Activated naive CD8-positive, alpha-beta T cell treated with anti-CD3 and anti-CD28 coated beads, Interleukin-2, amount 50 U/mL, for 24 hours (primary cell): ENCODE data around the gene MBD5.

Source experiments
- ATAC-seq: fragments of 150-1000 bp; cut with Tn5 transposase; one replicate; pipeline ENCODE4 v1.10.0; 2021
- DNase-seq: peaks from one replicate; pipeline ENCODE4 v3.0.0; 2021
- H3K27ac Mint-ChIP-seq: one replicate; pipeline ENCODE4 v1.8.0; 2021; ENCODE audit warnings: mild to moderate bottlenecking, mixed read lengths
- H3K27me3 Mint-ChIP-seq: one replicate; pipeline ENCODE4 v1.8.0; 2021; ENCODE audit warnings: mixed read lengths
- H3K36me3 Mint-ChIP-seq: one replicate; pipeline ENCODE4 v1.8.0; 2021; ENCODE audit warnings: low read depth, mixed read lengths
- H3K4me1 Mint-ChIP-seq: one replicate; pipeline ENCODE4 v1.8.0; 2021; ENCODE audit warnings: mixed read lengths
- H3K4me3 Mint-ChIP-seq: one replicate; pipeline ENCODE4 v1.8.0; 2021; ENCODE audit warnings: mild to moderate bottlenecking, moderate library complexity, mixed read lengths
- H3K9me3 Mint-ChIP-seq: one replicate; pipeline ENCODE4 v1.8.0; 2021; ENCODE audit warnings: mixed read lengths

The MBD5 gene

DNA sequence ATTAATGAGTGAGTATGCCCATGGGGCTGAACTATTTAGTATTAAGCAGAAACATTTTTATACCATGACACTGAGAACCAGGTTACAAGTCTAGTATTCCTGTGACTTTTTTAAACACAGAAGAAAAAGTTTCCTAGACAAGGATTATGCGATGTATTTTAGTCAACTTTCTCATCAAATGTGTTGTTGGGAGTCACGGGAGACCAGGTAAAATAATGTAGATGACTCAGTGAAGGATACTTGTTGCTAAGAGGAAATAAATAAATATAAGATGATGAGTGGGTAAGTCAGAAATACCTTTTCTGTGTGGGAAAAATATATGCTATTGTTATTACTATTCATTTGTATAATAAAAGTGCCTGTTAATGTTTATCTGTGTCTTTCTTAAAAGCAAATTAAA is 23.4 kb downstream of the MBD5 start:
- ATAC-seq (no peak), DNase-seq (no peak)
- no peaks in the 10 kb centered on the region for H3K27me3 Mint-ChIP-seq
- no peak overlapping the region for H3K27ac Mint-ChIP-seq
- H3K36me3 Mint-ChIP-seq: no peaks in the 10 kb centered on the region
- H3K4me3 Mint-ChIP-seq: no peak overlapping the region
- no peaks in the 10 kb centered on the region for H3K9me3 Mint-ChIP-seq
- H3K4me1 Mint-ChIP-seq: peaks cover 39% of the 10 kb centered on the region

DNA sequence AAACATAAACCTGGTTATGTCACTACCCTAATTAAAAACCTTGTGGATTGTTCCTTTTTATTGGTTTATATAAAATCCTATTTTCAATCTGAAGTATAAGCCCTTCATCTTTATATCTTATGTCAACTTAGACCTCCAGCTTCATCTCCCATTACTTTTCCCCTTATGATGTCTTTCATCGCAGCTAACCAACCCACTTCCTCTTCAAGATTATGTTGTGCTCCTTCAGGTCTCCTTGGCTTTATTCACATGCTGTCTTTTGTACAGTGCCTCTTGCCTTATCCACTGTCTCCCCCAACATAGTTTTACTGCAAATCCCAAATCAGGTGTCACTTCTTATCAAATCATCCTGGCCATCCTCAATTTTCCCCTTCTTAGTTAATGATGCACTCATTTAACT is 25.9 kb downstream of the MBD5 start:
- H3K4me3 Mint-ChIP-seq: no peak overlapping the region
- peaks cover 52% of the 10 kb centered on the region for H3K4me1 Mint-ChIP-seq
- ATAC-seq (no peak), DNase-seq (no peak)
- H3K36me3 Mint-ChIP-seq: no peaks in the 10 kb centered on the region
- H3K27ac Mint-ChIP-seq: no peak overlapping the region
- no peaks in the 10 kb centered on the region for H3K9me3 Mint-ChIP-seq
- no peaks in the 10 kb centered on the region for H3K27me3 Mint-ChIP-seq

DNA sequence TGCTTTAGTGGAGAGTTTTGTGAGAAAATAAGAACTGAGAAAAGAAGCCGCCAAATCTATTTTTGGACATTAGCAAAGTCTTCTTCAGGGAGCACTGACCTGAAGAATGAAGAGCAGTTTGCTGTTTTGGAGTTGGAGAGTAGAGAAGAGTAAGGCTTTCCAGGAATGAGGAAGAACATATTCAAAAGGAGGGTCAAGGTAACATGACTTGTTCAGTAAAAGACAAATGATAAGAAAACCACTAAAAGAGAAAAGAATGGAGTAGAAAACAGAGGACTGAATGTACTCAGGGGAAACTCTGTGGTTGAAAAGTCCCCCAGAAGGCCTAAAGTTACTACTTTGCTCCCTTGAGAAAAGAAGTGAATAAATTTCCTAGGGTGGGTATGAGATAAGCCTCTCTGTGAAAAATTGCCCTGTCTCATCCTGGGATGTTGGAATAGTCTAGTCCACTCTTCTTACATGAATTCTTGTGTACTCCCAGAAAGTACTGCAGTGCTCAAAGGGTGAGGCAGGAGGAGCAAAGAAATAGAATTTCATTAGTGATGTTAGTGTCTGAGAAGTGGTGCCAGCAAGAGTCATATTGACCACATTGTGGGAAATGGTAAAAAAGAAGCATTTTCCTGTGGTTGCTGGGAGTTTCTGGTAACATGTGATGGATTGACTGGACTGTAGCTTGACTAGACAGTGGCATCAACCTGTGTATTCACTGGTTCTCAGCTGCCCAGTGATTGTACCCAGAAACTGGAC is 27.8 kb downstream of the MBD5 start:
- peaks cover 4% of the 10 kb centered on the region for H3K9me3 Mint-ChIP-seq
- peak overlapping the region; percentile 67 for H3K27ac Mint-ChIP-seq
- peak; percentile 61 for ATAC-seq
- peaks cover 5% of the 10 kb centered on the region for H3K36me3 Mint-ChIP-seq
- no peak overlapping the region for H3K4me3 Mint-ChIP-seq
- no peaks in the 10 kb centered on the region for H3K27me3 Mint-ChIP-seq
- peaks cover 50% of the 10 kb centered on the region for H3K4me1 Mint-ChIP-seq
- no peak for DNase-seq

DNA sequence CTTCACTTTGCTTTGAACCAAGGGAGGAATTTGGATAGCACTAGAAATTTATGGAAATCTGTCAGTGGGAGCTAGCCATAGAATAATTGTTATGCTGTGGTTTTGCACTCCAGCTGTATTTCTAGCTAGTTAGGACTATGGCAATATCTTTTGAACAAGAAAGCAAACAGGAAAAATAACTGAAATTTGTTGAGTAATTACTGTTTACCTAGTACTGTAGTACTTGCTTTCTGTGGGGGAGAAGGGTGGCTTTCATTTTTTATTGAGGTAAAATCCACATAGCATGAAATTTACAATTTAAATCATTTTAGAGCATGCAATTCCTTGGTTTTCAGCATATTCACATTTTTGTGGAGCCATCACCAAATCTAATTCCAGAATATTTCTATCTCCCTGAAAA is 28.4 kb downstream of the MBD5 start:
- no peak for ATAC-seq
- peaks cover 50% of the 10 kb centered on the region for H3K4me1 Mint-ChIP-seq
- peaks cover 4% of the 10 kb centered on the region for H3K9me3 Mint-ChIP-seq
- peaks cover 9% of the 10 kb centered on the region for H3K36me3 Mint-ChIP-seq
- no peak for DNase-seq
- no peak overlapping the region for H3K27ac Mint-ChIP-seq
- no peaks in the 10 kb centered on the region for H3K27me3 Mint-ChIP-seq
- H3K4me3 Mint-ChIP-seq: no peak overlapping the region

DNA sequence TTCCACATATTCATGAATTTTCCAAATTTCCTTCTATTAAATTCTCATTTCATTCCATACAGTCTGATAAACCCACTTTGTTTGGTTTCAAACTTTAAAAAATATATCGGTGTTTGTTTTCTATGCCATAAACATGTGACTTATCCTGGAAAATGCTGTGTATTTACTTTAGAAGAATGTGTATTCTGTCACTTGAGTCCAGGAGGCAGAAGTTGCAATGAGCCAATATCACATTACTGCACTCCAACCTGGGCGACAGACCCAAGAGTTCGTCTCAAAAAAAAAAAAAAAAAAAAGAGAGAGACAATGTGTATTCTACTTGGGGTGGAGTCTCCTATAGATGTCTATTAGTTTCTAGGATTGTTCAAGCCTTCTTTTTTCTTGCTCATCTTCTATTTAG is 31.8 kb downstream of the MBD5 start:
- DNase-seq (no peak), ATAC-seq (no peak)
- peaks cover 4% of the 10 kb centered on the region for H3K9me3 Mint-ChIP-seq
- H3K4me3 Mint-ChIP-seq: no peak overlapping the region
- H3K36me3 Mint-ChIP-seq: peaks cover 13% of the 10 kb centered on the region
- no peak overlapping the region for H3K27ac Mint-ChIP-seq
- H3K27me3 Mint-ChIP-seq: no peaks in the 10 kb centered on the region
- H3K4me1 Mint-ChIP-seq: peaks cover 36% of the 10 kb centered on the region

DNA sequence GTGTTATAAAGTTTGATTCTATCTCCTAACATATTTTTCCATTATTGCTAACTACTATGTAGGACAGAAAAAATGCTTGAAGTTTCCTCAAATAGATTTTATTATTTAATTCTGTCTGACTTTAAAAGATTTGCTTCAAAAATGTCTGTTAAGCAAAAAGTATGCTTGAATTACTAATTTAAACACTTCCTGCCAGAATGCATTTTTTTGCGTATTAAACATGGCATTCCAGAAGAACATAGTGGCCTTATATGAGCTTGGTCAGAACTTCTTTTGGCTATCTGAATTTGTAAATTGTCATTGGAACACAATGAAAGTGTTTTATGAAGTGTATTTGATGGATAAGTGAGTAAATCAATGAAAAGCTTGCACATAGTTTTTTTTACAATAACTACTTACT is 37.8 kb downstream of the MBD5 start:
- Mint-ChIP-seq H3K9me3 (no peaks in the 10 kb centered on the region), H3K4me3 (no peak overlapping the region), H3K27me3 (no peaks in the 10 kb centered on the region), H3K4me1 (peaks cover 2% of the 10 kb centered on the region), H3K36me3 (peaks cover 8% of the 10 kb centered on the region), H3K27ac (no peak overlapping the region)
- ATAC-seq (no peak), DNase-seq (no peak)

DNA sequence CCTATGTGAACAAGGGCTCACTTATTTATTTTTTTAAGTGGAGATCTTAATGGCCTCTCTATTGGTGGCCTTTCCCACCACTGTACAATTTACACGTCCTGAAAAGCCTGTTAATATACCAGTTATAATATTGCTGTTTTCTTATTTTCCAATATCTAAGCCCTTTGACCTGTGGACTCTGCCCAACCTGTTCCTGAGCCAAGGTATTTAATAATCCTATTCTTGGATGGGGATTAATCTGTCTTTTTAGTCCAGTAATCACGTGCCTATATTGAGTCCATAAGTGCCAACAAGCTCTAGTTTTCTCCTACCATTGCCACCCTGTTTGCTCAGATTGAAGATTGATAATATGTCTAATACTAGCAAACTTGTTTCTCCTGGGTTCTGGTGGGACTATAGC is 42.7 kb downstream of the MBD5 start:
- H3K4me1 Mint-ChIP-seq: no peaks in the 10 kb centered on the region
- DNase-seq (no peak), ATAC-seq (no peak)
- H3K36me3 Mint-ChIP-seq: peaks cover 4% of the 10 kb centered on the region
- H3K4me3 Mint-ChIP-seq: no peak overlapping the region
- no peaks in the 10 kb centered on the region for H3K27me3 Mint-ChIP-seq
- no peak overlapping the region for H3K27ac Mint-ChIP-seq
- peaks cover 4% of the 10 kb centered on the region for H3K9me3 Mint-ChIP-seq

DNA sequence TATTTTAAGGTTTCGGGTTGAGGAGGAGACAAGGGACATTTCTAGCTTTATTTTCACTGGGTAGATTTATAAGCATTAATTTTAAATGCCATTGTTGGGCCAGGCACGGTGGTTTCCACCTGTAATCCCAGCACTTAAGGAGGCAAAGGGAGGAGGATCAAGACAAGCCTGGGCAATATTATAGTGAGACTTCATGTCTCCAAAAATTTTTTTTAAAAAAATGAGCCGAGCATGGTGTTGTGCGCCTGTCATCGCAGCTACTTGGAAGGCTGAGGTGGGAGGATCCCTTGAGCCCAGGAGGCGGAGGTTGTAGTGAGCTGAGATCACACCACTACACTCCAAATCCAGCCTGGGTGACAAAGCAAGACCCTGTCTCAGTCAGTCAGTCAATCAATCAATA is 45.0 kb downstream of the MBD5 start:
- Mint-ChIP-seq H3K36me3 (peaks cover 4% of the 10 kb centered on the region), H3K4me1 (no peaks in the 10 kb centered on the region), H3K4me3 (no peak overlapping the region), H3K27ac (no peak overlapping the region), H3K9me3 (peaks cover 4% of the 10 kb centered on the region), H3K27me3 (no peaks in the 10 kb centered on the region)
- ATAC-seq: no peak
- DNase-seq: no peak

DNA sequence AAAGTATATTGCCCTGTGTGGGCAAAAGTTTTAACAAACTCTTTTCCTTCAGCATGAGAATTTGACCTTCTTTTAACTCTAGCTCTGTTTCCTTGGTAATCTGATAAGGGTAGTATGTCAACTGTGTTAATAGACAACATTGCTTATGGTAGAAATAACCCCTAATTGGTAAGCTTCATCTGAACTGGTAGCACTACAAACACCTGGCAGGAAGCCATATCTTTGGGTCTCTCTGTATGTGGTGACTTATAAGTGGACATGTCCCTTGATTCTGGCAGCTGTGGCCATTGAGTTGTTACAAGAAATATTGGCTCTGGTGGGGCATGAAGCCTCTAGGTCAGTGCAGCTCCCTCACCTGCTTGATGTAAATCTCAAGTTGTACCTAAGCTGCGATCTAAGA is 46.9 kb downstream of the MBD5 start:
- ATAC-seq (no peak), DNase-seq (no peak)
- H3K27ac Mint-ChIP-seq: no peak overlapping the region
- H3K27me3 Mint-ChIP-seq: no peaks in the 10 kb centered on the region
- H3K36me3 Mint-ChIP-seq: peaks cover 5% of the 10 kb centered on the region
- H3K9me3 Mint-ChIP-seq: peaks cover 4% of the 10 kb centered on the region
- no peak overlapping the region for H3K4me3 Mint-ChIP-seq
- no peaks in the 10 kb centered on the region for H3K4me1 Mint-ChIP-seq

DNA sequence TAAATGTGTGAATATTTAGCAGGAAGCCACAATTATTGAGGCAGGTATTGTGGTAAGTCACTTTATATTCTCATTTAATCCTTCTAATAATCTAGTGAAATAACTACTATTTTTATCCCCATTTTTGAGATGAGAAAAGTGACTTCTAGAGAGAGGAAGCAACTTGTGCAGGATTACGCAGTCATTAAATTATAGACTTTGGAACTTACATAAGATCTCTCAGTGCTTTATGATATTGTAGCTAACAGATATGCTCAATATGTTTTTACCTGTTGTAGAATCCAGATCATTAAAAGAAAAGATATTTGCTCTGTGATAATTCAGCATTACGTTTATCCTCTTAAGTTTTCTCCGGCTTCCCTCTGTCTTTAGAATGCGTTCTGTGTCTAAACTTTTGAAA is 50.5 kb downstream of the MBD5 start:
- H3K4me1 Mint-ChIP-seq: no peaks in the 10 kb centered on the region
- H3K27ac Mint-ChIP-seq: no peak overlapping the region
- peaks cover 1% of the 10 kb centered on the region for H3K36me3 Mint-ChIP-seq
- H3K4me3 Mint-ChIP-seq: no peak overlapping the region
- no peaks in the 10 kb centered on the region for H3K27me3 Mint-ChIP-seq
- no peaks in the 10 kb centered on the region for H3K9me3 Mint-ChIP-seq
- ATAC-seq (no peak), DNase-seq (no peak)

DNA sequence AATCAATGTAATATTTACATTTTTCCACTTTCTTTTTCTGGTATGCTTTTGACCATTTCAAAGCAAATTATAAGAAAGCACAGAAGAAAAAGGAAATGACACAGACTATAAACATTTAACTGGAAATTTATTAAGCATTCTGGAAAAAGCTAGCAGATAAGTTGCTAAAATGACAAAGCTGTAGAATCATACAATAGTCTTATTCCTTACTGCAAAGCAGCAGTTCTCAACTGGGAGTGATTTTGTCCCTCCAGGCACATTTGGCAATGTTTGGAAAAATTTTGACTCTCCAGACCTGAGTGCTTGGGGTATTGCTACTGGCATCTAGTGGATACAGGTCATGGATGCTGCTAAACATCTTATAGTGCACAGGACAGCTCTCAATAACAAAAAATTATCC is 75.1 kb downstream of the MBD5 start:
- Mint-ChIP-seq H3K27me3 (no peaks in the 10 kb centered on the region), H3K4me3 (no peak overlapping the region), H3K36me3 (peaks cover 5% of the 10 kb centered on the region), H3K27ac (no peak overlapping the region), H3K4me1 (no peaks in the 10 kb centered on the region), H3K9me3 (peaks cover 8% of the 10 kb centered on the region)
- ATAC-seq: no peak
- DNase-seq: no peak

DNA sequence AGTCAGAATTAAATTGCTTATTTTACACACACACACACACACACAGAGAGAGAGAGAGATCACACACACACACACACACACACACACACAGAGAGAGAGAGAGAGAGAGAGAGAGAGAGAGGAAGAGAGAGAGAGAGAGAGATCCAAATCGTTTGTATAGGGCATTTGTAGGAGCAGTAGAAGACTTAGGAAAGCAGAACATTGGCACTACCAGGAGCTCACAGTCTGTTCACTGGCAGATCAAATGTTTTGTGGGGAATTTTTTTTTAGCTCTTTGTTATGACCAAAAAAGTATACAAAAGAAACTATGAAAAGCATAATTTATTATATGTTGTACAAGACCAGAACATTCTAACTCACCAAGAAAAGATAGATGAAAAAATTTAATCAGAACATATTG is 81.8 kb downstream of the MBD5 start:
- Mint-ChIP-seq H3K27ac (no peak overlapping the region), H3K4me3 (no peak overlapping the region), H3K9me3 (no peaks in the 10 kb centered on the region), H3K36me3 (peaks cover 3% of the 10 kb centered on the region), H3K4me1 (no peaks in the 10 kb centered on the region), H3K27me3 (no peaks in the 10 kb centered on the region)
- DNase-seq: no peak
- ATAC-seq: no peak

DNA sequence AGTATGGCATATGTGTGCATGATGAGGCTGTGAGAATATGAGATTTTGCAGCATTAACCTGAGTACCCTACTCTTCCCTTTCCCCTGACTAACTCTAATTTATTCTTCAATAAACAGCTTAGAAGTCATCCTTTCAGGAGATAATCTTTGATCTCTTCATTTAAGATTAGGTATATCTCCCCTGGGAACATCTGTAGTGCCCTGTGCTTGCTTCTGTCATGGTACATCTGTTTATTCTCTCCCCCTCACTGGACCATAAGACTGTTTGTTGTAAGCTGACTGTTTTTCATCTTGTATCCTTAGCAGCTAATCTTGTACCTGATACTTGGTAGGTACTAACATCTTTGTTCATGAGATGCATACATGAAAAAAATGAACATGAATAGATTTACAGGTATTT is 83.1 kb downstream of the MBD5 start:
- no peak for DNase-seq
- ATAC-seq: no peak
- no peaks in the 10 kb centered on the region for H3K27me3 Mint-ChIP-seq
- peaks cover 3% of the 10 kb centered on the region for H3K36me3 Mint-ChIP-seq
- no peak overlapping the region for H3K4me3 Mint-ChIP-seq
- H3K4me1 Mint-ChIP-seq: no peaks in the 10 kb centered on the region
- H3K27ac Mint-ChIP-seq: no peak overlapping the region
- no peaks in the 10 kb centered on the region for H3K9me3 Mint-ChIP-seq

DNA sequence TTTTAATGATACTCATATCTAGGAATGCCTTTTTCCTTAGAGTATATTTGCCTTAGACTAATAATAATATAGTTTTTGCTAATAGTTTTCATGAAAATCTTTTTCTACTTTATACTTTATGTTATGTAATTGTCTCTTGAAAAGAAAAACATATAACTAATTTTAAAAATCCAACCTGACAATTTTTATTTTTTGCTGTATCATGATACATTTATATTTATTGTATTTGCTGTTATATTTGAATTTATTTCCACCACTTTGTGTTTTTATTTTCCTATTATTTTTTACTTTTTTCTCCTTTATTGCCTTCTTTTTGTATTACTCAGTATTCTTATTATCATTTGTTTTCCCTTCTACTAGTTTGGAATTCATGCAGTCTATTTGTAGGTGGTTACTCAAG is 85.4 kb downstream of the MBD5 start:
- H3K4me3 Mint-ChIP-seq: no peak overlapping the region
- H3K4me1 Mint-ChIP-seq: peaks cover 12% of the 10 kb centered on the region
- no peak overlapping the region for H3K27ac Mint-ChIP-seq
- no peak for DNase-seq
- ATAC-seq: no peak
- H3K27me3 Mint-ChIP-seq: no peaks in the 10 kb centered on the region
- H3K36me3 Mint-ChIP-seq: peaks cover 3% of the 10 kb centered on the region
- H3K9me3 Mint-ChIP-seq: no peaks in the 10 kb centered on the region

DNA sequence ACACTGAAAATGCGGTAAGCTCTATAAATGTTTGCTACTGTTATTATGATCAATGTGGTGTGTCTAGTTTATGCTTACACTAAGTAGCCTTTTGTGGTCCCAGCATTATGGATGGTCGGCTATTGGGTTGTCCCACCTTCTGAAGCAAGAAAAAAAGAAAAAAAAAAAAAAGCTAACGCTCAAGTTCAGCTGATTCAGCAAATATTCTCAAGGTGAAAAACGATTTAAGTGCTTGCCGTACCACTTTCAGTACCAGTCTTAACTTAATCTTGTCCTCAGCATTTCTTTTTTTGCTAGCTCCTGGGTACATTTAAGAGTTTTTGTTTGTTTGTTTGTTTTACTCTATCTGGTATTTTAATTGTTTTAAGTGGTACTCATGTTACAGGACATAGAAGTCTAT is 87.5 kb downstream of the MBD5 start:
- DNase-seq (no peak), ATAC-seq (no peak)
- H3K36me3 Mint-ChIP-seq: peaks cover 3% of the 10 kb centered on the region
- no peak overlapping the region for H3K27ac Mint-ChIP-seq
- H3K4me1 Mint-ChIP-seq: peaks cover 12% of the 10 kb centered on the region
- no peaks in the 10 kb centered on the region for H3K27me3 Mint-ChIP-seq
- no peak overlapping the region for H3K4me3 Mint-ChIP-seq
- H3K9me3 Mint-ChIP-seq: no peaks in the 10 kb centered on the region

DNA sequence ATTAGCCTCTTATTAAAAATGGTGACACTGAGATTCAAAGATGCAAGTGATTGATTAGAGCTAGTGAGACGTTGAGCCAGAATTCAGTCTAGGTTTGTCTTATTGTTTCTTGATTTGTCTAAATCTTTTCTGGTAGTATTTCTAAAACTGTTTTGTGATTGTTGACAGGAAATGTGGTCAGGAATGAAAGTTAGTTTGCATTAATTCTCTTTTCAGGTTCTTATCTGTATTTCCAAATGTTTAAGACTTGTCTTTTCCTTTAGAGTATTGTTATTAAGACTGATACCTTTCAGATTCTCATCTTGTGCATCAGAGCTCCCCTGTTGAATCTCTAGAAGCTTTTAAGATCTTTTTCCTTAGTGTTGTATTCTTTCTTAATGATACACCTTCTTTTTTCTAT is 89.3 kb downstream of the MBD5 start:
- Mint-ChIP-seq H3K9me3 (no peaks in the 10 kb centered on the region), H3K27ac (no peak overlapping the region), H3K4me3 (no peak overlapping the region), H3K4me1 (peaks cover 12% of the 10 kb centered on the region), H3K36me3 (peaks cover 3% of the 10 kb centered on the region), H3K27me3 (no peaks in the 10 kb centered on the region)
- ATAC-seq: no peak
- DNase-seq: no peak
